Endothelial cell of umbilical vein (primary cell): Measurements from ENCODE around the gene GPR137. TPM values are rescaled to one million over a fixed set of nuclear protein-coding genes. Genes with fewer than 3 reads are reported as not detected.

Experiments
- BruUV-seq: library from RNA; stranded (reverse); fragments of 400-500 nt; replicated peaks from 2 replicates; lab custom pipeline; 2021; lab: Mats Ljungman, UMichigan
- CTCF ChIA-PET: fragments of 300-600, 350-600 bp; sonication (Branson Sonifier 250); formaldehyde crosslinking; loops from one replicate; lab custom pipeline; 2021; ENCODE audit warnings: antibody characterized with exemption, inconsistent platforms; lab: Charles Lee
- POLR2A ChIA-PET: fragments of 300-600, 350-600 bp; sonication (Branson Sonifier 250); formaldehyde crosslinking; loops from one replicate; lab custom pipeline; 2021; ENCODE audit warnings: antibody characterized with exemption, inconsistent platforms; lab: Charles Lee
- DNase-seq: peaks from one replicate; pipeline ENCODE4 v3.0.0-alpha.2; 2011; ENCODE audit warnings: low read depth, low spot score
- FAIRE-seq: peaks from 2 replicates; lab custom pipeline; 2011; peaks lifted over from hg19 to GRCh38; lab: Jason Lieb, UNC
- H2AFZ ChIP-seq: 2 replicates; pipeline ENCODE4 v1.6.0; 2012; ENCODE audit warnings: low read depth, low read length, control low read depth, inconsistent platforms
- H3K27ac ChIP-seq: 2 replicates; pipeline ENCODE4 v1.5.1; 2011; ENCODE audit warnings: low read depth, mild to moderate bottlenecking, control low read depth, low read length, moderate library complexity; ENCODE audit not compliant: insufficient read depth
- H3K27me3 ChIP-seq, 2 experiments: 2 replicates each; pipeline versions ENCODE4 v1.6.0 to v1.6.1; 2011; ENCODE audit warnings: low read length in 2 of 2, mixed read lengths in 1 of 2; ENCODE audit not compliant: control insufficient read depth in 2 of 2, insufficient read depth in 2 of 2
- H3K36me3 ChIP-seq, 2 experiments: 2 replicates in 1 of 2; 3 replicates in 1 of 2; pipeline ENCODE4 v1.5.1; 2011; ENCODE audit warnings: low read length in 2 of 2, mild to moderate bottlenecking in 1 of 2, moderate library complexity in 1 of 2; ENCODE audit not compliant: control insufficient read depth in 2 of 2, insufficient read depth in 2 of 2; ENCODE audit errors: extremely low read depth in 1 of 2
- H3K4me1 ChIP-seq: 3 replicates; pipeline ENCODE4 v1.5.1; 2011; ENCODE audit warnings: mild to moderate bottlenecking, low read length; ENCODE audit not compliant: control insufficient read depth, insufficient read depth; ENCODE audit errors: extremely low read depth
- H3K4me2 ChIP-seq: 2 replicates; pipeline ENCODE4 v1.6.1; 2011; ENCODE audit warnings: low read length, control low read depth, mixed read lengths; ENCODE audit not compliant: insufficient read depth
- H3K4me3 ChIP-seq, 3 experiments: fragments of 200-600 bp in 1 of 3; sonication (generic), shearing (Covaris generic) in 1 of 3; replicated peaks in 1 of 3; 2 replicates each; pipeline ENCODE4 v1.5.1; 2011 to 2016; ENCODE audit warnings: control low read depth in 3 of 3, low read length in 3 of 3, mild to moderate bottlenecking in 2 of 3, inconsistent platforms in 1 of 3, low read depth in 1 of 3, moderate library complexity in 1 of 3; ENCODE audit not compliant: insufficient read depth in 1 of 3
- H3K79me2 ChIP-seq: 2 replicates; pipeline ENCODE4 v1.6.0; 2012; ENCODE audit warnings: low read length, inconsistent platforms; ENCODE audit not compliant: control insufficient read depth, insufficient read depth
- H3K9ac ChIP-seq: replicated peaks from 2 replicates; pipeline ENCODE3; 2011; ENCODE audit warnings: low read length, control low read depth; ENCODE audit not compliant: insufficient read depth; ENCODE audit errors: extremely low read depth
- H3K9me1 ChIP-seq: replicated peaks from 3 replicates; pipeline ENCODE4 v1.6.0; 2011; ENCODE audit warnings: mild to moderate bottlenecking, low read length; ENCODE audit not compliant: control insufficient read depth, insufficient read depth; ENCODE audit errors: extremely low read depth
- H3K9me3 ChIP-seq: replicated peaks from 2 replicates; pipeline ENCODE4 v1.5.1; 2012; ENCODE audit warnings: low read length, inconsistent platforms; ENCODE audit not compliant: control insufficient read depth, insufficient read depth
- H4K20me1 ChIP-seq: replicated peaks from 2 replicates; pipeline ENCODE3; 2011; ENCODE audit warnings: mild to moderate bottlenecking, low read length; ENCODE audit not compliant: control insufficient read depth, insufficient read depth; ENCODE audit errors: extremely low read depth
- EZH2 ChIP-seq: IDR thresholded peaks from 2 replicates; pipeline ENCODE4 v1.6.1; 2012; ENCODE audit warnings: borderline replicate concordance, low read depth, mild to moderate bottlenecking, moderate library complexity, low read length, inconsistent platforms; ENCODE audit not compliant: severe bottlenecking
- FOS ChIP-seq: IDR thresholded peaks from 2 replicates; pipeline ENCODE4 v1.6.1; 2011; ENCODE audit warnings: mild to moderate bottlenecking, low read length, moderate library complexity, borderline replicate concordance; ENCODE audit not compliant: insufficient read depth
- GATA2 ChIP-seq: IDR thresholded peaks from 2 replicates; pipeline ENCODE4 v1.7.0; 2011; ENCODE audit warnings: low read depth, mild to moderate bottlenecking, moderate library complexity, mixed read lengths, low read length; ENCODE audit not compliant: insufficient read length, insufficient read depth
- JUN ChIP-seq: IDR thresholded peaks from 2 replicates; pipeline ENCODE4 v1.6.1; 2011; ENCODE audit warnings: borderline replicate concordance, low read depth; ENCODE audit not compliant: insufficient read length, insufficient read depth
- MYC ChIP-seq: IDR thresholded peaks from one replicate; pipeline ENCODE4 v1.6.1; 2011; ENCODE audit warnings: mild to moderate bottlenecking, low read depth, low read length
- POLR2A ChIP-seq: IDR thresholded peaks from 2 replicates; pipeline ENCODE4 v1.6.1; 2012; ENCODE audit warnings: low read depth, mild to moderate bottlenecking, control low read depth, low read length
- POLR2AphosphoS5 ChIP-seq: IDR thresholded peaks from 2 replicates; pipeline ENCODE4 v1.6.1; 2012; ENCODE audit warnings: low read depth, mild to moderate bottlenecking, control low read depth, low read length, moderate library complexity; ENCODE audit not compliant: insufficient read depth
- dilution Hi-C: fragments of 300-500 bp; cut with MboI; formaldehyde crosslinking; loops from one replicate; pipeline ENCODE4 v1.15.0; 2019; ENCODE audit warnings: low sequenced_read_pairs; ENCODE audit not compliant: extremely low pct_ligation_motif_present
- intact Hi-C: fragments of 100-400 bp; cut with micrococcal nuclease; formaldehyde crosslinking; loops from one replicate; pipeline ENCODE4 v1.10.0; 2022
- polyA plus RNA-seq, 4 experiments: library from polyadenylated mRNA; depleted of rRNA in 3 of 4; stranded (reverse) in 3 of 4; unstranded in 1 of 4; fragments of >200 nt; gene quantifications; 2 replicates each; pipeline versions ENCODE4 v1.2.1 to v1.2.3, GENCODE V29; 2011 to 2012; ENCODE audit warnings: missing spikeins in 1 of 4
- total RNA-seq: library from RNA; stranded (reverse); gene quantifications from 2 replicates; pipeline ENCODE4 v1.2.3, GENCODE V29; 2021
- TF ChIP-seq, protein P1 (sequence below), 2 donors: IDR thresholded peaks; 1 replicate in 1 of 2; 2 replicates in 1 of 2; pipeline ENCODE4 v1.5.1; 2011; ENCODE audit warnings: low read length in 2 of 2, mild to moderate bottlenecking in 2 of 2, moderate library complexity in 2 of 2, control low read depth in 1 of 2, inconsistent platforms in 1 of 2, low read depth in 1 of 2; ENCODE audit not compliant: insufficient read depth in 1 of 2; ENCODE audit errors: extremely low read depth in 1 of 2
- TF ChIP-seq, protein P2 (sequence below): IDR thresholded peaks from 2 replicates; pipeline ENCODE4 v1.6.1; 2011; ENCODE audit not compliant: insufficient read depth, insufficient read length

The GPR137 gene
- total and polyA plus RNA-seq, 2 donors (not counting 3 experiments of a cell fraction or from before 2014, with no cell fraction given) = 40.9 to 42.5 TPM

DNA sequence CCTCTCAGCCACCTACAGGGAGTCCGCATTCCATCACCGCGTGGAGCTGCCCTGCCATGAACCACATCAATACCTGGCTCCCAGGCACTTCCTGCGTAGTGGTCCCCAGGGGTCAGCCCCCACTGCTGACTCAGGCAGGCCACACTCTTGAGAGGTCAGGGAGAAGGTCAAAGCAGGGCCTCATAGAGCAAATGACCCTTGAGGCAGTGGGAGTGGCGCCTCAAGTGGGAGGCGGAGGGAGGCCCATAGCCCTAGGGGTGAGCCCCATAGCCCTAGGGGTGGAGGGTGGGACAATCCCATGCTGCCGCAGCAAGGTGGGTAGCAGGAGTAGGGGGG lies 37.2 kb downstream of the GPR137 start:
- H3K9ac ChIP-seq = no peak overlapping the region
- H3K27me3 ChIP-seq = no peaks in the 10 kb centered on the region
- ChIA-PET CTCF (interaction anchor here (2.9 to 3.4 kb wide), 2 partner anchors 9 to 20 kb away, joined by 14 to 19 read pairs; no protein-coding TSS in a partner anchor), POLR2A (no interaction called here)
- intact Hi-C loops = no loop called here
- DNase-seq (no peak), FAIRE-seq (no peak)
- no peak overlapping the region for H3K4me2 ChIP-seq
- H3K9me3 ChIP-seq = no peaks in the 10 kb centered on the region
- H4K20me1 ChIP-seq = no peaks in the 10 kb centered on the region
- H3K79me2 ChIP-seq = peaks cover 2% of the 10 kb centered on the region
- BruUV-seq = no TSS peak
- peaks cover 0 to 11% of the 10 kb centered on the region in 2 experiments for H3K36me3 ChIP-seq
- TF ChIP-seq, protein P1, sequence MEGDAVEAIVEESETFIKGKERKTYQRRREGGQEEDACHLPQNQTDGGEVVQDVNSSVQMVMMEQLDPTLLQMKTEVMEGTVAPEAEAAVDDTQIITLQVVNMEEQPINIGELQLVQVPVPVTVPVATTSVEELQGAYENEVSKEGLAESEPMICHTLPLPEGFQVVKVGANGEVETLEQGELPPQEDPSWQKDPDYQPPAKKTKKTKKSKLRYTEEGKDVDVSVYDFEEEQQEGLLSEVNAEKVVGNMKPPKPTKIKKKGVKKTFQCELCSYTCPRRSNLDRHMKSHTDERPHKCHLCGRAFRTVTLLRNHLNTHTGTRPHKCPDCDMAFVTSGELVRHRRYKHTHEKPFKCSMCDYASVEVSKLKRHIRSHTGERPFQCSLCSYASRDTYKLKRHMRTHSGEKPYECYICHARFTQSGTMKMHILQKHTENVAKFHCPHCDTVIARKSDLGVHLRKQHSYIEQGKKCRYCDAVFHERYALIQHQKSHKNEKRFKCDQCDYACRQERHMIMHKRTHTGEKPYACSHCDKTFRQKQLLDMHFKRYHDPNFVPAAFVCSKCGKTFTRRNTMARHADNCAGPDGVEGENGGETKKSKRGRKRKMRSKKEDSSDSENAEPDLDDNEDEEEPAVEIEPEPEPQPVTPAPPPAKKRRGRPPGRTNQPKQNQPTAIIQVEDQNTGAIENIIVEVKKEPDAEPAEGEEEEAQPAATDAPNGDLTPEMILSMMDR (IDR thresholded peaks at IDR 0.05; ENCODE audit: extremely low read depth in 1 of 2, insufficient read depth in 1 of 2, low read depth in 1 of 2, low read length in 2 of 2) = no peak
- no peak for TF ChIP-seq POLR2A
- TF ChIP-seq, protein P2, sequence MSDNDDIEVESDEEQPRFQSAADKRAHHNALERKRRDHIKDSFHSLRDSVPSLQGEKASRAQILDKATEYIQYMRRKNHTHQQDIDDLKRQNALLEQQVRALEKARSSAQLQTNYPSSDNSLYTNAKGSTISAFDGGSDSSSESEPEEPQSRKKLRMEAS = no peak
- no peak for TF ChIP-seq POLR2AphosphoS5
- no peak for TF ChIP-seq MYC
- TF ChIP-seq JUN = no peak
- no peak for TF ChIP-seq FOS
- no peak for TF ChIP-seq GATA2
- TF ChIP-seq EZH2 = no peak
- H3K4me3 ChIP-seq = no peak overlapping the region
- H3K27ac ChIP-seq = no peak overlapping the region
- peaks cover 6% of the 10 kb centered on the region for H3K4me1 ChIP-seq
- H2AFZ ChIP-seq = no peak overlapping the region
- no peaks in the 10 kb centered on the region for H3K9me1 ChIP-seq
- dilution Hi-C loops = no loop called here
